Keratinocyte (primary cell): ENCODE results near the gene STX3. TPM values are rescaled to one million over a fixed set of nuclear protein-coding genes. Genes with fewer than 3 reads are reported as not detected.

ENCODE experiments used
- DNase-seq: peaks from one replicate; pipeline ENCODE4 v3.0.0-alpha.2; 2011; ENCODE audit warnings: low read depth, missing footprints, low spot score
- FAIRE-seq: peaks from 2 replicates; lab custom pipeline; 2011; peaks lifted over from hg19 to GRCh38; lab: Jason Lieb, UNC
- H2AFZ ChIP-seq: 2 replicates; pipeline ENCODE4 v1.6.0; 2012; ENCODE audit warnings: low read length, control low read depth, inconsistent platforms; ENCODE audit not compliant: control insufficient read depth
- H3K27ac ChIP-seq: 2 replicates; pipeline ENCODE4 v1.5.1; 2011; ENCODE audit warnings: low read length; ENCODE audit not compliant: control insufficient read depth, insufficient read depth
- H3K27me3 ChIP-seq: 3 replicates; pipeline ENCODE4 v1.6.0; 2011; ENCODE audit warnings: low read length; ENCODE audit not compliant: control insufficient read depth, insufficient read depth; ENCODE audit errors: extremely low read depth
- H3K36me3 ChIP-seq, 2 experiments: 2 replicates in 1 of 2; 3 replicates in 1 of 2; pipeline ENCODE4 v1.5.1; 2011; ENCODE audit warnings: low read length in 2 of 2, mild to moderate bottlenecking in 1 of 2; ENCODE audit not compliant: control insufficient read depth in 2 of 2, insufficient read depth in 2 of 2; ENCODE audit errors: extremely low read depth in 1 of 2
- H3K4me1 ChIP-seq: 3 replicates; pipeline ENCODE4 v1.5.1; 2011; ENCODE audit warnings: low read length; ENCODE audit not compliant: control insufficient read depth, insufficient read depth; ENCODE audit errors: extremely low read depth
- H3K4me2 ChIP-seq: 3 replicates; pipeline ENCODE4 v1.6.0; 2011; ENCODE audit warnings: low read depth, low read length; ENCODE audit not compliant: control insufficient read depth, insufficient read depth; ENCODE audit errors: extremely low read depth
- H3K4me3 ChIP-seq, 3 experiments: fragments of 200-600 bp in 1 of 3; sonication (generic) in 1 of 3; 2 replicates in 2 of 3; 3 replicates in 1 of 3; pipeline ENCODE4 v1.5.1; 2011 to 2016; ENCODE audit warnings: low read length in 3 of 3, mild to moderate bottlenecking in 3 of 3, control low read depth in 2 of 3, inconsistent platforms in 1 of 3, low read depth in 1 of 3, mixed read lengths in 1 of 3, mixed run types in 1 of 3, moderate library complexity in 1 of 3; ENCODE audit not compliant: control insufficient read depth in 2 of 3, insufficient read depth in 2 of 3; ENCODE audit errors: extremely low read depth in 1 of 3
- H3K79me2 ChIP-seq: 2 replicates; pipeline ENCODE4 v1.6.0; 2012; ENCODE audit warnings: low read length; ENCODE audit not compliant: control insufficient read depth, insufficient read depth
- H3K9ac ChIP-seq: 3 replicates; pipeline ENCODE4 v1.6.0; 2011; ENCODE audit warnings: low read length; ENCODE audit not compliant: control insufficient read depth, insufficient read depth; ENCODE audit errors: extremely low read depth
- H3K9me1 ChIP-seq: 3 replicates; pipeline ENCODE4 v1.6.0; 2011; ENCODE audit warnings: low read length; ENCODE audit not compliant: control insufficient read depth, insufficient read depth; ENCODE audit errors: extremely low read depth
- H3K9me3 ChIP-seq: 2 replicates; pipeline ENCODE4 v1.5.1; 2012; ENCODE audit warnings: low read depth, low read length; ENCODE audit not compliant: control insufficient read depth
- H4K20me1 ChIP-seq: 3 replicates; pipeline ENCODE4 v1.6.0; 2011; ENCODE audit warnings: low read length; ENCODE audit not compliant: control insufficient read depth, insufficient read depth; ENCODE audit errors: extremely low read depth
- EZH2 ChIP-seq: IDR thresholded peaks from one replicate; pipeline ENCODE4 v1.6.1; 2012; ENCODE audit warnings: inconsistent platforms, mild to moderate bottlenecking, low read length, moderate library complexity
- dilution Hi-C: fragments of 300-500 bp; cut with MboI; formaldehyde crosslinking; loops from one replicate; pipeline ENCODE4 v1.7.0; 2020; ENCODE audit warnings: low sequenced_read_pairs; ENCODE audit not compliant: extremely low pct_ligation_motif_present
- polyA plus RNA-seq, 5 experiments: library from polyadenylated mRNA; depleted of rRNA in 3 of 5; stranded (reverse) in 3 of 5; stranded (forward) in 1 of 5; unstranded in 1 of 5; fragments of >200 nt; gene quantifications; 1 replicate in 1 of 5; 2 replicates in 3 of 5; 3 replicates in 1 of 5; pipeline versions ENCODE4 v1.2.1 to v1.2.3, GENCODE V29; 2011 to 2012; ENCODE audit warnings: missing spikeins in 2 of 5, low read depth in 1 of 5, low replicate concordance in 1 of 5
- TF ChIP-seq, protein P1 (sequence below), 3 experiments: IDR thresholded peaks in 1 of 3; conservative IDR thresholded peaks in 1 of 3; optimal IDR thresholded peaks in 1 of 3; 2 replicates in 2 of 3; 3 replicates in 1 of 3; pipeline versions ENCODE3 to v1.5.1; 2011; ENCODE audit warnings: low read length in 3 of 3, mild to moderate bottlenecking in 3 of 3, moderate library complexity in 2 of 3, control low read depth in 1 of 3, inconsistent platforms in 1 of 3; ENCODE audit not compliant: insufficient read depth in 2 of 3; ENCODE audit errors: extremely low read depth in 1 of 3

The STX3 gene
- polyA plus RNA-seq, 1 donor (not counting 4 experiments of a cell fraction or from before 2014, with no cell fraction given) = 48.0 TPM

DNA sequence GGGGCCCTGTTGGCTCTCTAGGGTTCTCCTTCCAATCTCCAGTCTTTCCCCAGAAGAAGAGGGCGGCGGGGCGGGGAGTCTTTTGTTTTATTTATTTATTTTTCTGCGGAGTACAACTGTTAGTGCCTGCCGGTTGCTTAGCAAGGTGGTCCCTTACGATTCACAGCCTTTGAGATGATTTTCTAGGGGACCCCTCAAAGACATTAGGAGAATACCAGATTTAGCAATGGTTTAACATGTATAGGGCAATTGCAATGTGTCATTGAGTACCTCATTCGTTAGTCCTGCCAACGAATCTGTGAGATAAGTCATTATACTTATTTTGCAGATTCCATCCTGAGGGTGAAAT, 55.7 kb downstream of the STX3 start:
- no peaks in the 10 kb centered on the region for H3K27me3 ChIP-seq
- FAIRE-seq (no peak), DNase-seq (no peak)
- H4K20me1 ChIP-seq = no peaks in the 10 kb centered on the region
- H3K79me2 ChIP-seq = peaks cover 12% of the 10 kb centered on the region
- H3K9ac ChIP-seq = peak overlapping the region; percentile 92
- peaks cover 10 to 22% of the 10 kb centered on the region in 2 experiments for H3K36me3 ChIP-seq
- no peaks in the 10 kb centered on the region for H3K9me1 ChIP-seq
- no peaks in the 10 kb centered on the region for H3K9me3 ChIP-seq
- peaks cover 14% of the 10 kb centered on the region for H3K4me1 ChIP-seq
- peak overlapping the region; percentile 80 for H3K4me2 ChIP-seq
- dilution Hi-C loops = no loop called here
- peak overlapping the region; percentile 85 for H3K27ac ChIP-seq
- H3K4me3 ChIP-seq = peak overlapping the region; percentile 43 to 96 (median 94)
- no peak for TF ChIP-seq EZH2
- TF ChIP-seq, protein P1, sequence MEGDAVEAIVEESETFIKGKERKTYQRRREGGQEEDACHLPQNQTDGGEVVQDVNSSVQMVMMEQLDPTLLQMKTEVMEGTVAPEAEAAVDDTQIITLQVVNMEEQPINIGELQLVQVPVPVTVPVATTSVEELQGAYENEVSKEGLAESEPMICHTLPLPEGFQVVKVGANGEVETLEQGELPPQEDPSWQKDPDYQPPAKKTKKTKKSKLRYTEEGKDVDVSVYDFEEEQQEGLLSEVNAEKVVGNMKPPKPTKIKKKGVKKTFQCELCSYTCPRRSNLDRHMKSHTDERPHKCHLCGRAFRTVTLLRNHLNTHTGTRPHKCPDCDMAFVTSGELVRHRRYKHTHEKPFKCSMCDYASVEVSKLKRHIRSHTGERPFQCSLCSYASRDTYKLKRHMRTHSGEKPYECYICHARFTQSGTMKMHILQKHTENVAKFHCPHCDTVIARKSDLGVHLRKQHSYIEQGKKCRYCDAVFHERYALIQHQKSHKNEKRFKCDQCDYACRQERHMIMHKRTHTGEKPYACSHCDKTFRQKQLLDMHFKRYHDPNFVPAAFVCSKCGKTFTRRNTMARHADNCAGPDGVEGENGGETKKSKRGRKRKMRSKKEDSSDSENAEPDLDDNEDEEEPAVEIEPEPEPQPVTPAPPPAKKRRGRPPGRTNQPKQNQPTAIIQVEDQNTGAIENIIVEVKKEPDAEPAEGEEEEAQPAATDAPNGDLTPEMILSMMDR (optimal IDR thresholded peaks at IDR 0.05 in 1 of 3, IDR thresholded peaks at IDR 0.05 in 1 of 3, conservative IDR thresholded peaks at IDR 0.05 in 1 of 3; ENCODE audit: extremely low read depth in 1 of 3, insufficient read depth in 2 of 3, low read length in 3 of 3) = no peak
- H2AFZ ChIP-seq = peak overlapping the region; percentile 5

DNA sequence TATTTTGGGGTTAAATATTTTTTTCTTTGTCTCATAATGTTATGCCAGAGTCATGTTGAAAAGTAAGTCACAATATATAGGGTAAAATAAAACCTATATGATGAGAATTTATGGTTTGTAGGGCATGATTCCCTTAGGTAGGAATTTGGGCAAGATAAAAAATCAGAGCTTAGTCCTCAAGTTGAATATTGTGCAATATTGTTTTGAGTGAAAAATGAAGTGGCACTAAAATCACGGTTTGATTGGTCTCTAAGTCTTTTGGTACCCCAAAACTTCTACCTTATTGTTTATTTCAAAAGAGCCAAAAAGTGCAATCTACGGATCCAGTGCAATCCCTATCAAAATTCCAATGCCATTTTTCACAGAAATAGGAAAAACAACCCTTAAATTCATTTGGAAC, 57.0 kb downstream of the STX3 start:
- Histone ChIP-seq H3K27me3 (no peaks in the 10 kb centered on the region), H3K4me1 (peaks cover 14% of the 10 kb centered on the region), H3K4me2 (no peak overlapping the region), H3K9me1 (no peaks in the 10 kb centered on the region), H3K9ac (no peak overlapping the region), H2AFZ (no peak overlapping the region), H3K4me3 (no peak overlapping the region), H3K36me3 (peaks cover 0 to 10% of the 10 kb centered on the region in 2 experiments), H3K9me3 (no peaks in the 10 kb centered on the region), H4K20me1 (no peaks in the 10 kb centered on the region), H3K27ac (no peak overlapping the region), H3K79me2 (peaks cover 12% of the 10 kb centered on the region)
- dilution Hi-C loops = no loop called here
- DNase-seq = no peak
- FAIRE-seq = no peak
- TF ChIP-seq EZH2 = no peak
- TF ChIP-seq, protein P1 (optimal IDR thresholded peaks at IDR 0.05 in 1 of 3, IDR thresholded peaks at IDR 0.05 in 1 of 3, conservative IDR thresholded peaks at IDR 0.05 in 1 of 3; ENCODE audit: extremely low read depth in 1 of 3, insufficient read depth in 2 of 3, low read length in 3 of 3) = no peak
